ENCODE results near the gene CACNA2D3. TPM values are rescaled to one million over a fixed set of nuclear protein-coding genes. Genes with fewer than 3 reads are reported as not detected.

The CACNA2D3 gene
- total RNA-seq, 6 donors from 2014 or later = 2.9 to 16.8 (median 4.9) TPM

DNA sequence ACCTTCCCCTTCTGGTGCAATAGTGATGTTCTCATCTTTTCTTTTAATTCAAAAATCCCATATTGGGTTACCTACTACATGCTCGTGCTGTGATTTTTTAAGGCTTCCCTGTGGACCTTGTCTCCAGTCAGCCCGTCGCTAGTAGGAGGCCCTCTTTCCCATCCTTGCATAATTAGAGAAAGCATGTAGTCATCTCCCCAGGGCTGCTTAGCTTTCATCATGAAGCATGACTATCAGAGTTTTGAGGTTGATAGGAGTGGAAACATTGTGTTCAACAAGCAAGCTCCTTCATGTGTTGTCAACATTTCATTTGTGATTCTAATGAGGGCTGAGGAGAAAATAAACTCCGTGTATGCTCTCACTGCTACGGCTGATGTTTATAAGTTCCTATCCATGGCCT is 814.2 kb downstream of the CACNA2D3 start:
- peak in 1 of 2 donors; percentile 63 for ATAC-seq (ENCODE audit: low FRiP score in 2 of 2)
- no peak for DNase-seq
- 78 to 82% methylated on average over 5 of the region's 5 CpGs for WGBS, 2 donors
- Histone ChIP-seq H3K4me1 (no peaks in the 10 kb centered on the region), H3K36me3 (no peaks in the 10 kb centered on the region), H3K9me3 (no peaks in the 10 kb centered on the region), H3K4me3 (no peak overlapping the region), H3K27me3 (no peaks in the 10 kb centered on the region), H3K27ac (no peak overlapping the region)
- no peak for TF ChIP-seq CTCF (IDR thresholded peaks at IDR 0.05)
- no peak for TF ChIP-seq POLR2AphosphoS5 (IDR thresholded peaks at IDR 0.05)
- TF ChIP-seq EP300 (IDR thresholded peaks at IDR 0.05) = no peak
- no peak for TF ChIP-seq POLR2A (IDR thresholded peaks at IDR 0.05)

GRCh38 chr3:54939557-54940300 is 817.4 kb downstream of the CACNA2D3 start:
- ATAC-seq (ENCODE audit: low FRiP score in 2 of 2) (no peak), DNase-seq (no peak)
- Histone ChIP-seq H3K36me3 (no peaks in the 10 kb centered on the region), H3K4me3 (no peak overlapping the region), H3K9me3 (no peaks in the 10 kb centered on the region), H3K27ac (no peak overlapping the region), H3K27me3 (no peaks in the 10 kb centered on the region), H3K4me1 (no peaks in the 10 kb centered on the region)
- TF ChIP-seq POLR2A (IDR thresholded peaks at IDR 0.05) (no peak), EP300 (IDR thresholded peaks at IDR 0.05) (no peak), POLR2AphosphoS5 (IDR thresholded peaks at IDR 0.05) (no peak), CTCF (IDR thresholded peaks at IDR 0.05) (no peak)
- WGBS, 2 donors = 42 to 76% methylated on average over 4 to 6 of the region's 6 CpGs

- H3K27ac ChIP-seq = no peak overlapping the region
- WGBS, 2 donors = 72 to 73% methylated on average over 2 of the region's 2 CpGs
- ATAC-seq (ENCODE audit: low FRiP score in 2 of 2) (no peak), DNase-seq (no peak)
- no peak overlapping the region for H3K4me3 ChIP-seq
- no peaks in the 10 kb centered on the region for H3K4me1 ChIP-seq
- H3K27me3 ChIP-seq = no peaks in the 10 kb centered on the region
- H3K9me3 ChIP-seq = no peaks in the 10 kb centered on the region
- no peak for TF ChIP-seq CTCF (IDR thresholded peaks at IDR 0.05)
- TF ChIP-seq EP300 (IDR thresholded peaks at IDR 0.05) = no peak
- TF ChIP-seq POLR2A (IDR thresholded peaks at IDR 0.05) = no peak
- no peak for TF ChIP-seq POLR2AphosphoS5 (IDR thresholded peaks at IDR 0.05)
- no peaks in the 10 kb centered on the region for H3K36me3 ChIP-seq
These were observed 818.6 kb downstream of the CACNA2D3 start for GRCh38 chr3:54940971-54941370.

DNA sequence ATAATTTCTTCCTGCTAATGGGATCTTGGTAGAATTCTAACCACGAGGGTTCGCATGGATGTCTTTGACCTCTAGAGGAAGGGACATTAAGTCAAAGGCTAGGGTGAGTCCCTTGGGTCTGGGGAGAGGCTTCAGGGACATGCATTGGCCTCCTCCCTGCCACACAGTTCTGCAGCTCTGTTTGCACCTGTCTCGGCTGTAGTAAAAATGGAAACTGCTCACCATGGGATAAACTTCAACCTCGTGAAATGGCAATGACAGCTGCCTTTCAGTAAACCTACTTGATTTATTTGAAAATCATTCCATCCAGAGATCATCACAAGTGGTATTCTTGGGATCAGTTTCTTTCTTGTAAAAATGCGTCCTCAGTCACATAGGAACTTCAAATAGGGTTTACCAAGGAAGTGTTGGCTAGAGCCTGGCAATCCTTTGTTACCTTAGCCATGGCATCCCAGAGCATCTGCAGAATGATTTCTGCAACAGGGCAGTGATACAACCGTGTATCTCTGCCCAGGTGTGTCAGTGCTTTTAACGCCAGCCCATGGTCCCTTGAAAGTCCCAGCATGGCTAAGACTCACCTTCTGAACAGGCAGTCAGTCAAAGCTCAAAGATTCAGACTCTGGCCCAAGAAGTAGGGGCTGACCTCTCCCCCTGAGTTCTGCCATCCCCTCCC is 819.5 kb downstream of the CACNA2D3 start:
- Histone ChIP-seq H3K4me3 (no peak overlapping the region), H3K27ac (no peak overlapping the region), H3K9me3 (no peaks in the 10 kb centered on the region), H3K36me3 (no peaks in the 10 kb centered on the region), H3K4me1 (no peaks in the 10 kb centered on the region), H3K27me3 (no peaks in the 10 kb centered on the region)
- WGBS, 2 donors = 85 to 87% methylated on average over 7 of the region's 7 CpGs
- ATAC-seq (ENCODE audit: low FRiP score in 2 of 2) = no peak
- TF ChIP-seq POLR2A (IDR thresholded peaks at IDR 0.05) (no peak), CTCF (IDR thresholded peaks at IDR 0.05) (no peak), POLR2AphosphoS5 (IDR thresholded peaks at IDR 0.05) (no peak), EP300 (IDR thresholded peaks at IDR 0.05) (no peak)
- no peak for DNase-seq

Measured in upper lobe of left lung (tissue), 6 donors.